ENCODE results near the gene CNIH3. TPM values are rescaled to one million over a fixed set of nuclear protein-coding genes. Genes with fewer than 3 reads are reported as not detected.

CNIH3 gene
- total and polyA plus RNA-seq, 2 donors (not counting 1 experiment from before 2014, with no cell fraction given), result 0.72 to 1.8 TPM

- H3K9ac ChIP-seq (ENCODE audit: low read length), result no peak overlapping the region
- TF ChIP-seq, protein P1, sequence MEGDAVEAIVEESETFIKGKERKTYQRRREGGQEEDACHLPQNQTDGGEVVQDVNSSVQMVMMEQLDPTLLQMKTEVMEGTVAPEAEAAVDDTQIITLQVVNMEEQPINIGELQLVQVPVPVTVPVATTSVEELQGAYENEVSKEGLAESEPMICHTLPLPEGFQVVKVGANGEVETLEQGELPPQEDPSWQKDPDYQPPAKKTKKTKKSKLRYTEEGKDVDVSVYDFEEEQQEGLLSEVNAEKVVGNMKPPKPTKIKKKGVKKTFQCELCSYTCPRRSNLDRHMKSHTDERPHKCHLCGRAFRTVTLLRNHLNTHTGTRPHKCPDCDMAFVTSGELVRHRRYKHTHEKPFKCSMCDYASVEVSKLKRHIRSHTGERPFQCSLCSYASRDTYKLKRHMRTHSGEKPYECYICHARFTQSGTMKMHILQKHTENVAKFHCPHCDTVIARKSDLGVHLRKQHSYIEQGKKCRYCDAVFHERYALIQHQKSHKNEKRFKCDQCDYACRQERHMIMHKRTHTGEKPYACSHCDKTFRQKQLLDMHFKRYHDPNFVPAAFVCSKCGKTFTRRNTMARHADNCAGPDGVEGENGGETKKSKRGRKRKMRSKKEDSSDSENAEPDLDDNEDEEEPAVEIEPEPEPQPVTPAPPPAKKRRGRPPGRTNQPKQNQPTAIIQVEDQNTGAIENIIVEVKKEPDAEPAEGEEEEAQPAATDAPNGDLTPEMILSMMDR (IDR thresholded peaks at IDR 0.05), result no peak
- no peak for TF ChIP-seq EZH2 (IDR thresholded peaks at IDR 0.05; ENCODE audit: borderline replicate concordance, insufficient read depth, low read depth, low read length, poor library complexity, severe bottlenecking)
- no peaks in the 10 kb centered on the region for H3K36me3 ChIP-seq (replicated peaks in 1 of 2; ENCODE audit: control extremely low read depth in 1 of 2, control insufficient read depth in 1 of 2, extremely low read depth in 1 of 2, insufficient read depth in 2 of 2, low read length in 1 of 2)
- H3K27me3 ChIP-seq (replicated peaks in 1 of 4; ENCODE audit: control extremely low read depth in 1 of 4, control insufficient read depth in 3 of 4, insufficient read depth in 4 of 4, low read length in 3 of 4), result no peaks in the 10 kb centered on the region
- no peaks in the 10 kb centered on the region for H3K4me1 ChIP-seq (ENCODE audit: control insufficient read depth in 2 of 2, insufficient read depth in 2 of 2, low read length in 2 of 2)
- no peak overlapping the region for H3K4me2 ChIP-seq (replicated peaks; ENCODE audit: low read depth, low read length, poor library complexity, severe bottlenecking)
- H3K79me2 ChIP-seq (ENCODE audit: control insufficient read depth, insufficient read depth, low read length), result no peaks in the 10 kb centered on the region
- H3K4me3 ChIP-seq (ENCODE audit: control extremely low read depth in 1 of 5, extremely low read depth in 1 of 5, insufficient read depth in 1 of 5, low read depth in 2 of 5, low read length in 4 of 5), result no peak overlapping the region
- H3K9me3 ChIP-seq (ENCODE audit: control extremely low read depth in 1 of 3, control insufficient read depth in 2 of 3, insufficient read depth in 1 of 3, low read length in 2 of 3), result no peaks in the 10 kb centered on the region
- H3K27me3 Mint-ChIP-seq, result peaks cover 6% of the 10 kb centered on the region
- no peak for ATAC-seq (ENCODE audit: low read depth)
- ChIA-PET POLR2A (no interaction called here), CTCF (no interaction called here)
- H3K4me1 Mint-ChIP-seq, result no peaks in the 10 kb centered on the region
- intact Hi-C loops (cut with micrococcal nuclease), result no loop called here
- DNase-seq, result no peak
- H3K9me3 Mint-ChIP-seq (ENCODE audit: insufficient read depth), result no peaks in the 10 kb centered on the region
- H3K4me3 Mint-ChIP-seq, result no peak overlapping the region
- H3K27ac ChIP-seq (ENCODE audit: low read length in 2 of 2), result no peak overlapping the region
- H2AFZ ChIP-seq (ENCODE audit: insufficient read depth, low read depth, low read length, poor library complexity, severe bottlenecking), result no peak overlapping the region
- H4K20me1 ChIP-seq (ENCODE audit: control insufficient read depth, insufficient read depth, low read length, poor library complexity, severe bottlenecking), result no peaks in the 10 kb centered on the region
- no peak overlapping the region for H3K27ac Mint-ChIP-seq
These were observed 50.0 kb downstream of the CNIH3 start for GRCh38 chr1:224666078-224666477.

GRCh38 chr1:224666913-224667312, 50.8 kb downstream of the CNIH3 start:
- no peak overlapping the region for H2AFZ ChIP-seq (ENCODE audit: insufficient read depth, low read depth, low read length, poor library complexity, severe bottlenecking)
- intact Hi-C loops (cut with micrococcal nuclease), result no loop called here
- no peak overlapping the region for H3K4me2 ChIP-seq (replicated peaks; ENCODE audit: low read depth, low read length, poor library complexity, severe bottlenecking)
- Mint-ChIP-seq H3K4me3 (no peak overlapping the region), H3K9me3 (ENCODE audit: insufficient read depth) (no peaks in the 10 kb centered on the region), H3K27me3 (peaks cover 3% of the 10 kb centered on the region), H3K27ac (no peak overlapping the region), H3K4me1 (no peaks in the 10 kb centered on the region)
- no peaks in the 10 kb centered on the region for H4K20me1 ChIP-seq (ENCODE audit: control insufficient read depth, insufficient read depth, low read length, poor library complexity, severe bottlenecking)
- no peaks in the 10 kb centered on the region for H3K9me3 ChIP-seq (ENCODE audit: control extremely low read depth in 1 of 3, control insufficient read depth in 2 of 3, insufficient read depth in 1 of 3, low read length in 2 of 3)
- ChIA-PET POLR2A (no interaction called here), CTCF (no interaction called here)
- no peak overlapping the region for H3K4me3 ChIP-seq (ENCODE audit: control extremely low read depth in 1 of 5, extremely low read depth in 1 of 5, insufficient read depth in 1 of 5, low read depth in 2 of 5, low read length in 4 of 5)
- H3K9ac ChIP-seq (ENCODE audit: low read length), result no peak overlapping the region
- DNase-seq (no peak), ATAC-seq (ENCODE audit: low read depth) (no peak)
- no peaks in the 10 kb centered on the region for H3K79me2 ChIP-seq (ENCODE audit: control insufficient read depth, insufficient read depth, low read length)
- no peak overlapping the region for H3K27ac ChIP-seq (ENCODE audit: low read length in 2 of 2)
- WGBS (ENCODE audit: insufficient coverage), result no CpG with 5 or more reads among the region's 2 CpGs
- TF ChIP-seq, protein P1 (IDR thresholded peaks at IDR 0.05), result no peak
- TF ChIP-seq EZH2 (IDR thresholded peaks at IDR 0.05; ENCODE audit: borderline replicate concordance, insufficient read depth, low read depth, low read length, poor library complexity, severe bottlenecking), result no peak
- no peaks in the 10 kb centered on the region for H3K36me3 ChIP-seq (replicated peaks in 1 of 2; ENCODE audit: control extremely low read depth in 1 of 2, control insufficient read depth in 1 of 2, extremely low read depth in 1 of 2, insufficient read depth in 2 of 2, low read length in 1 of 2)
- no peaks in the 10 kb centered on the region for H3K4me1 ChIP-seq (ENCODE audit: control insufficient read depth in 2 of 2, insufficient read depth in 2 of 2, low read length in 2 of 2)
- H3K27me3 ChIP-seq (replicated peaks in 1 of 4; ENCODE audit: control extremely low read depth in 1 of 4, control insufficient read depth in 3 of 4, insufficient read depth in 4 of 4, low read length in 3 of 4), result no peaks in the 10 kb centered on the region

Data from B cell (primary cell).